ENCODE results near the gene SLC30A2.
A peak's percentile ranks its signal among the peaks of the same experiment; 100 is the strongest.

Gene SLC30A2

DNA sequence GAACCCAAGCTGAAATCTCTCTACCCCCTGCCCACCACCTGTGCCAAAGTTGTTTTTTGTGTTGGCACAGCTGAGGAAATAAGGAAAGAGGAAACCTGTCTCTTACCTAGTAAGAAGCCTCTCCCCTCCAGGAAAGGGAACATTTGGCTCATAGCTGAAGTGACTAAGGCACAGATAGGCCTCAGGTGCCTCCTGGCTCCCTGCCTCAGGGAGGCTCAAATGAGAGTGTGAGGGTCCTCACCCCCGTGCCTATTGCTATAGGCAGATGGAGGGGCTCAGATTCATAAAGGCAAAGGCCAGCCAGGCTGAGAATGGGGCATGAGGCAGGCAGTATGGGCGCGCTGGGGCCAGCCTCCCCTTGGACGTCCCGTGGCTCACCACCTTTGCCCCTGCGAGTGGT is 7.4 kb downstream of the SLC30A2 start:
- Histone ChIP-seq H3K9me3 (ENCODE audit: control insufficient read depth, low read length) (no peaks in the 10 kb centered on the region), H3K4me1 (peaks cover 4% of the 10 kb centered on the region), H3K79me2 (no peaks in the 10 kb centered on the region), H2AFZ (no peak overlapping the region), H3K36me3 (ENCODE audit: control insufficient read depth, insufficient read depth, low read length) (no peaks in the 10 kb centered on the region), H3K9ac (no peak overlapping the region), H3K27me3 (ENCODE audit: control insufficient read depth, insufficient read depth, low read length) (no peaks in the 10 kb centered on the region), H3K4me2 (ENCODE audit: low read length) (no peak overlapping the region), H3K27ac (no peak overlapping the region), H3K4me3 (ENCODE audit: low read depth, low read length) (no peak overlapping the region)
- TF ChIP-seq, protein P1, sequence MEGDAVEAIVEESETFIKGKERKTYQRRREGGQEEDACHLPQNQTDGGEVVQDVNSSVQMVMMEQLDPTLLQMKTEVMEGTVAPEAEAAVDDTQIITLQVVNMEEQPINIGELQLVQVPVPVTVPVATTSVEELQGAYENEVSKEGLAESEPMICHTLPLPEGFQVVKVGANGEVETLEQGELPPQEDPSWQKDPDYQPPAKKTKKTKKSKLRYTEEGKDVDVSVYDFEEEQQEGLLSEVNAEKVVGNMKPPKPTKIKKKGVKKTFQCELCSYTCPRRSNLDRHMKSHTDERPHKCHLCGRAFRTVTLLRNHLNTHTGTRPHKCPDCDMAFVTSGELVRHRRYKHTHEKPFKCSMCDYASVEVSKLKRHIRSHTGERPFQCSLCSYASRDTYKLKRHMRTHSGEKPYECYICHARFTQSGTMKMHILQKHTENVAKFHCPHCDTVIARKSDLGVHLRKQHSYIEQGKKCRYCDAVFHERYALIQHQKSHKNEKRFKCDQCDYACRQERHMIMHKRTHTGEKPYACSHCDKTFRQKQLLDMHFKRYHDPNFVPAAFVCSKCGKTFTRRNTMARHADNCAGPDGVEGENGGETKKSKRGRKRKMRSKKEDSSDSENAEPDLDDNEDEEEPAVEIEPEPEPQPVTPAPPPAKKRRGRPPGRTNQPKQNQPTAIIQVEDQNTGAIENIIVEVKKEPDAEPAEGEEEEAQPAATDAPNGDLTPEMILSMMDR (IDR thresholded peaks at IDR 0.05), result no peak

GRCh38 chr1:26037904-26038303 is 8.0 kb downstream of the SLC30A2 start:
- no peaks in the 10 kb centered on the region for H3K27me3 ChIP-seq (ENCODE audit: control insufficient read depth, insufficient read depth, low read length)
- no peak overlapping the region for H3K27ac ChIP-seq
- no peaks in the 10 kb centered on the region for H3K9me3 ChIP-seq (ENCODE audit: control insufficient read depth, low read length)
- no peaks in the 10 kb centered on the region for H3K79me2 ChIP-seq
- no peak overlapping the region for H3K9ac ChIP-seq
- no peak overlapping the region for H3K4me2 ChIP-seq (ENCODE audit: low read length)
- no peak overlapping the region for H2AFZ ChIP-seq
- TF ChIP-seq, protein P1 (IDR thresholded peaks at IDR 0.05), result no peak
- H3K4me1 ChIP-seq, result peaks cover 4% of the 10 kb centered on the region
- no peak overlapping the region for H3K4me3 ChIP-seq (ENCODE audit: low read depth, low read length)
- H3K36me3 ChIP-seq (ENCODE audit: control insufficient read depth, insufficient read depth, low read length), result no peaks in the 10 kb centered on the region

DNA sequence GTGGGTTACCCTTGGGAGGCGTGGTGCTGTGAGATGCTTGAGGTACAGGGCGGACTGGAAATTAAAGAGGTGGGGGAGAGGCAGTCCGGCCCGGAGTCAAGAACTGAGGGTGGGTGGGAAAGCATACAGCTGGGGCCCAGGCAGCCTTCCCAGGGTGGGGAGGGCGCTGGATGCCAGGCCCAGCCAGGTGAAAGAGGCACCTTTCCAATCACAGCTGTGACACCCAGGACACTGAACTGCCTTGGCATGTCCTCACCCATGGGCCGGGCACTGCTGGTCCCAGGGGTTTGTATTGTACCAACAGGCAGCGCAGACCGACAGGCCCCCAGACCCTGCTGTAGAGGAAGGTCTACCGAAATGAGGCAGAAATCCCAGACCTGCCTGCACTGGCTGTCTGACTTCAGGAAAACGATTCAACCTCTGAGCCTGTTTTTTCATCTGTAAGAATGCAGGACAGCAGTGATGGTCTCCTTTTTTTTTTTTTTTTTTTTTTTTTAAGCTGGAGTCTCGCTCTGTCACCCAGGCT is 9.1 kb downstream of the SLC30A2 start:
- H3K27ac ChIP-seq, result no peak overlapping the region

GRCh38 chr1:26035959-26036755 is 9.8 kb downstream of the SLC30A2 start:
- Histone ChIP-seq H3K4me3 (ENCODE audit: low read depth, low read length) (peak overlapping the region; percentile 91), H3K9ac (no peak overlapping the region), H3K9me3 (ENCODE audit: control insufficient read depth, low read length) (no peaks in the 10 kb centered on the region), H2AFZ (peak overlapping the region; percentile 99), H3K4me2 (ENCODE audit: low read length) (peak overlapping the region; percentile 100), H3K27ac (peak overlapping the region; percentile 80), H3K36me3 (ENCODE audit: control insufficient read depth, insufficient read depth, low read length) (no peaks in the 10 kb centered on the region), H3K79me2 (no peaks in the 10 kb centered on the region), H3K27me3 (ENCODE audit: control insufficient read depth, insufficient read depth, low read length) (no peaks in the 10 kb centered on the region), H3K4me1 (peaks cover 4% of the 10 kb centered on the region)
- TF ChIP-seq, protein P1 (IDR thresholded peaks at IDR 0.05), result peak; percentile 95

More for the DNA sequence above, 9.1 kb downstream of the SLC30A2 start:
- H3K9ac ChIP-seq, result no peak overlapping the region
- TF ChIP-seq, protein P1 (IDR thresholded peaks at IDR 0.05), result no peak
- no peak overlapping the region for H3K4me3 ChIP-seq (ENCODE audit: low read depth, low read length)
- no peak overlapping the region for H3K4me2 ChIP-seq (ENCODE audit: low read length)
- H3K27me3 ChIP-seq (ENCODE audit: control insufficient read depth, insufficient read depth, low read length), result no peaks in the 10 kb centered on the region
- H3K9me3 ChIP-seq (ENCODE audit: control insufficient read depth, low read length), result no peaks in the 10 kb centered on the region
- H3K79me2 ChIP-seq, result no peaks in the 10 kb centered on the region
- no peaks in the 10 kb centered on the region for H3K36me3 ChIP-seq (ENCODE audit: control insufficient read depth, insufficient read depth, low read length)
- no peak overlapping the region for H2AFZ ChIP-seq
- H3K4me1 ChIP-seq, result peaks cover 4% of the 10 kb centered on the region

Data from parathyroid adenoma (tissue), 2 donors.